ENCODE measurements around the gene BHLHA15.

Gene BHLHA15

DNA sequence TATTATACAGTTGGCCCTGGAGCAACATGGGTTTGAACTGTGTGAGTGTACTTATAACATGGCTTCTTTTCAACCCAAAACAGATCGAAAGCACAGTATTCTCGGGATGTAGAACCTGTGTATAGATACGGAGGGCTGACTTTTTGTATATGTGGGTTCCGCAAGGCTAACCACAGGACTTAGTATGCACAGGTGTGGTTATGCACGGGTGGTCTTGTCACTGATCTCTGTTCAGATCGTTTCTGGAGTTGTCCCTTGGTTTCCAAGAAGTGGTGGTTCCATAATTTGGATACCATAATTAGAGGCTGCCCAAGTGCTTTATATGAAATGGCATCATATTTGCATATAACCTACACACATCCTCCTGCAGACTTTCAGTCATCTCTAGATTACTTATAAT lies 10.9 kb upstream of the BHLHA15 start:
- ChIA-PET CTCF (interaction anchor here (0.7 kb wide), 1 partner anchor 136 kb away, joined by 3 read pairs; no protein-coding TSS in a partner anchor), POLR2A (no interaction called here)
- TF ChIP-seq SUZ12 (IDR thresholded peaks at IDR 0.05) (no peak), LEF1 (IDR thresholded peaks at IDR 0.05; ENCODE audit: borderline replicate concordance) (no peak), FOXK2 (IDR thresholded peaks at IDR 0.05) (no peak), ARNT (IDR thresholded peaks at IDR 0.05) (no peak), CTBP1 (IDR thresholded peaks at IDR 0.05; ENCODE audit: borderline replicate concordance) (no peak), ZNF384 (IDR thresholded peaks at IDR 0.05) (no peak), ELF4 (IDR thresholded peaks at IDR 0.05) (no peak), FOXA1 (IDR thresholded peaks at IDR 0.05) (no peak), HDGF (IDR thresholded peaks at IDR 0.05; ENCODE audit: borderline replicate concordance) (no peak), L3MBTL2 (conservative IDR thresholded peaks at IDR 0.05) (no peak), TARDBP (IDR thresholded peaks at IDR 0.05) (no peak), BHLHE40 (IDR thresholded peaks at IDR 0.05; ENCODE audit: borderline replicate concordance) (no peak), NFRKB (IDR thresholded peaks at IDR 0.05) (no peak), FOXM1 (IDR thresholded peaks at IDR 0.05; ENCODE audit: borderline replicate concordance) (no peak), SP1 (IDR thresholded peaks at IDR 0.05) (no peak)
- TF ChIP-seq, protein P1, sequence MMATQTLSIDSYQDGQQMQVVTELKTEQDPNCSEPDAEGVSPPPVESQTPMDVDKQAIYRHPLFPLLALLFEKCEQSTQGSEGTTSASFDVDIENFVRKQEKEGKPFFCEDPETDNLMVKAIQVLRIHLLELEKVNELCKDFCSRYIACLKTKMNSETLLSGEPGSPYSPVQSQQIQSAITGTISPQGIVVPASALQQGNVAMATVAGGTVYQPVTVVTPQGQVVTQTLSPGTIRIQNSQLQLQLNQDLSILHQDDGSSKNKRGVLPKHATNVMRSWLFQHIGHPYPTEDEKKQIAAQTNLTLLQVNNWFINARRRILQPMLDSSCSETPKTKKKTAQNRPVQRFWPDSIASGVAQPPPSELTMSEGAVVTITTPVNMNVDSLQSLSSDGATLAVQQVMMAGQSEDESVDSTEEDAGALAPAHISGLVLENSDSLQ (IDR thresholded peaks at IDR 0.05): no peak
- DNase-seq (ENCODE audit: extremely low spot score): no peak

DNA sequence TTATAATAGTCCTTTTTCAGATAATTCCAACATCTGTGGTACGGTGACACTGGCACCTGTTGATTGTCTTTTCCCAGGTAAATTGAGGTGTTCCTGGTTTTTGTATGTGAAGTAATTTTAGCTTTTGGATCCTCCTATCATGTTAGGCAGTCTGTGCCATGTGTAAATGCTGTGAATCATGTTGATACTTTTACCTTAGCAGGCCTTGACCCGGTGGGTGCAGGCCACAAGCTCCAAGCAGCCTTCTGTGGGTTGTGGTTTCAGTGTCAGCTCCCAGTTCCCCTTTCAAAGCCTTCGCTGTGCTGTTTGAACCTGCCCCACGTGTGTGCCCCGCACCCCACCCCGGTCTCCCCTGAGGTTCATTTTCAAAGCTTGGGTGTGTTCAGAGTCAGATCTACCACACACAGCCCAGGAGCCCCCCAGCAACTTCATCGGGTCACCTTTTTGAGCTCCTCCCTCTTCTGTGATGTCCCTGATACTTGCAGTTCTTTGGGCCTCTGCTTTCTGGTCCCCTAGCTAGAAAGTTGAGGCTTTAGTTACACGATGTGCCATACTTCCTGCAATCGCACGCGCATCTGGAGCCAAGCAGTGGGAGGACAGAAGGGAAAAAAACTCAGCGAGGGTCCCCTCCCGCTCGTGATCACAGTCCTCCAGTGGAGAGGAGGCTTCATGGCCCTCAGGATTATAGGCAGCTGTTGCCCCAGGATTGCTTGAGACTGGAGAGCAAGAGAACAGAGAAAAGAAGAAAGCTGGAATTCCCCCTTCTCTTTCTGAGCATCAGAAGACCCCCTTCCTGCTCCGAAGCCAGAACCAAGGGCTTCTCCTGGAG lies 8.7 kb upstream of the BHLHA15 start:
- DNase-seq (ENCODE audit: extremely low spot score): no peak
- CTCF ChIA-PET: no interaction called here
- POLR2A ChIA-PET: no interaction called here
- TF ChIP-seq CTBP1 (IDR thresholded peaks at IDR 0.05; ENCODE audit: borderline replicate concordance) (no peak), FOXK2 (IDR thresholded peaks at IDR 0.05) (no peak), ARNT (IDR thresholded peaks at IDR 0.05) (no peak), NFRKB (IDR thresholded peaks at IDR 0.05) (no peak)
- TF ChIP-seq, protein P1 (IDR thresholded peaks at IDR 0.05): no peak

DNA sequence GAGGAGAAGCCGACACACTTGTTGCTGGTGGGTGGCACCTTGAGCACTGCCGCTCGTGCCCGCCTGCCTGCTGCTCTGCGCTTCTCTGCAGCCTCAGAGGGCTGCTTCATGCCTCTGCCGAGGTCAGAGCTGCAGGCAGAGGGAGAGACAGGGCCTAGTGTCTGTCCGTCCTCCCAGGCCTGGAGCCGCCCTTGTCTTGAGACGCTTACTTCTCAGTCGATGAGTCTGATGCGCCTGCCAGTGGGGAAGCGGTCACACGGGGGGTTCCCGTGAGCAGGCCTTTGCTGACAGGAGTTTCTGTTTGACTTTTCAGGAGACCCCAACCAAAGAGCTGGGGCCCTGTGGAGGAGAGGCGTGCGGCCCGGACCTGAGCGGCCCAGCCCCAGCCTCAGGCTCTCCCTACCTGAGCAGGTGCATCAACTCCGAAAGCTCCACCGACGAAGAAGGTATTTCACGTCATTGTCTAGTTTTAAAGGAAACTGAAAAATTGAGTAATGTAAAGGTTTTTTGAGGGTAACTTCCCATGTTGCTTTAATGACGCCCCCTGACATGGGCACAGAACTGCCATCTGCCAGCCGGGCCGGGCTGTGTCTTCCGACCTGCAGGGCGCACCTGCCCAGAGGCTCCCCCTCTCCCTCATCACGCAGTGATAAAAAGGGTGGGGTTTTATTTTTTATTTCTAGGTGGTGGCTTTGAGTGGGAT lies 7.8 kb upstream of the BHLHA15 start:
- TF ChIP-seq FOXM1 (IDR thresholded peaks at IDR 0.05; ENCODE audit: borderline replicate concordance): no peak
- TF ChIP-seq, protein P1 (IDR thresholded peaks at IDR 0.05): no peak
- TF ChIP-seq FOXA1 (IDR thresholded peaks at IDR 0.05): no peak
- TF ChIP-seq FOXK2 (IDR thresholded peaks at IDR 0.05): no peak
- no peak for TF ChIP-seq ZNF384 (IDR thresholded peaks at IDR 0.05)
- TF ChIP-seq NFRKB (IDR thresholded peaks at IDR 0.05): no peak
- no peak for TF ChIP-seq LEF1 (IDR thresholded peaks at IDR 0.05; ENCODE audit: borderline replicate concordance)
- CTCF ChIA-PET: no interaction called here
- no peak for DNase-seq (ENCODE audit: extremely low spot score)
- POLR2A ChIA-PET: no interaction called here

DNA sequence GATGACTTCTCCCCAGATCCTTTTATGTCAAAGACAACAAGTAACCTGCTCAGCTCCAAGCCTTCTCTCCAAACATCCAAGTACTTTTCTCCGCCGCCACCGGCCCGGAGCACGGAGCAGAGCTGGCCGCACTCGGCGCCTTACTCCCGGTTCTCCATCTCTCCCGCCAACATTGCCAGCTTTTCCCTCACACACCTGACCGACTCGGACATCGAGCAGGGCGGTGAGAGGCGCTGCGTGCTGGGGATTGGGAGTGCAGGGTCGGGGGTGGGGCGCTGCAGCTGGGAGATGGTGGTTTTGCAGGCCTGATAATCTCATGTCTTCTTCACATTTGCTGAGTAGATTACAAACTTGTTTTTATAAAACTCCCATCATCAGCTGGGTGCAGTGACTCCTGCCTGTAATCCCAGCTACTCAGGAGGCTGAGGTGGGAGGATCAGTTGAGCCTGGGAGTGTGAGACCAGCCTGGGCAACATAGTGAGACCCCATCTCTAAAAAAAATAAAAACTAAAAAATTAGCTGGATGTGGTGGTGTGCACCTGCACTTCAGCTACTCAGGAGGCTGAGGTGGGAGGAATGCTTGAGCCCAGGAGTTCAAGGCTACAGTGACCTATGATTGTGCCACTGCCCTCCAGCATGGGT lies 7.2 kb upstream of the BHLHA15 start:
- CTCF ChIA-PET: no interaction called here
- POLR2A ChIA-PET: no interaction called here
- DNase-seq (ENCODE audit: extremely low spot score): no peak
- TF ChIP-seq NFRKB (IDR thresholded peaks at IDR 0.05) (no peak), FOXM1 (IDR thresholded peaks at IDR 0.05; ENCODE audit: borderline replicate concordance) (no peak), ZNF384 (IDR thresholded peaks at IDR 0.05) (no peak), LEF1 (IDR thresholded peaks at IDR 0.05; ENCODE audit: borderline replicate concordance) (no peak), L3MBTL2 (conservative IDR thresholded peaks at IDR 0.05) (no peak), FOXA1 (IDR thresholded peaks at IDR 0.05) (no peak), TARDBP (IDR thresholded peaks at IDR 0.05) (no peak), HDGF (IDR thresholded peaks at IDR 0.05; ENCODE audit: borderline replicate concordance) (no peak), ELF4 (IDR thresholded peaks at IDR 0.05) (no peak), CTBP1 (IDR thresholded peaks at IDR 0.05; ENCODE audit: borderline replicate concordance) (no peak), SUZ12 (IDR thresholded peaks at IDR 0.05) (no peak), ARNT (IDR thresholded peaks at IDR 0.05) (no peak)
- TF ChIP-seq, protein P1 (IDR thresholded peaks at IDR 0.05): no peak

DNA sequence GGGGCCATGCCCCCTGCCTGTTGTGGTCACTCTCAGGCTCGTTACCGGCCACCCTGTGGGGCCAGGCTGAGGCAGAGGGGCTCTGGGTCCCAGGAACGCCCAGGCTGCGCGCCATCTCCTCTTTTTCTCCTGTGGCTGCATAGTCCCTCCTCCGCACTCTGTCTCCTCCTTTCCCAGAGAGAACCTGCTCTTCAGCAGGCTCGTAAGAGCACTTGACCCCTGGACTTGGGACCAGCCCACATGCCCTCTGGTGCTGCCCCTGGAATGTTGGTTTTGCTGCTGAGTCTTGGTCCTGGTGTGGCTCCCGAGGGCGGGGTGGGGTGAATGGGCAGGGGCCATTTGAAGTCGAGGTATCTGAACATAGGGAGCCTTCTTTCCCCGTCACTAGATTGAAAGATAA lies 6.6 kb upstream of the BHLHA15 start:
- POLR2A ChIA-PET: no interaction called here
- TF ChIP-seq SUZ12 (IDR thresholded peaks at IDR 0.05) (no peak), BHLHE40 (IDR thresholded peaks at IDR 0.05; ENCODE audit: borderline replicate concordance) (no peak), ELF4 (IDR thresholded peaks at IDR 0.05) (no peak), NFRKB (IDR thresholded peaks at IDR 0.05) (no peak), SP1 (IDR thresholded peaks at IDR 0.05) (no peak)
- CTCF ChIA-PET: no interaction called here
- DNase-seq (ENCODE audit: extremely low spot score): no peak
